H1 (cell line): Measurements from ENCODE around the gene TP73. TPM values are rescaled to one million over a fixed set of nuclear protein-coding genes. Genes with fewer than 3 reads are reported as not detected.

ENCODE experiments used
- CTCF ChIA-PET: fragments of 300-600 bp; sonication (Branson Sonifier 250); formaldehyde crosslinking; loops from one replicate; lab custom pipeline; 2021; ENCODE audit not compliant: partially characterized antibody; lab: Charles Lee
- POLR2A ChIA-PET: fragments of 300-600 bp; sonication (Branson Sonifier 250); formaldehyde crosslinking; loops from one replicate; lab custom pipeline; 2021; ENCODE audit warnings: inconsistent platforms; ENCODE audit not compliant: partially characterized antibody; lab: Charles Lee
- DNase-seq, 2 experiments: peaks; one replicate each; pipeline versions ENCODE4 v3.0.0 to v3.0.0-alpha.2; 2010 to 2022; ENCODE audit warnings: low spot score in 2 of 2, low read depth in 1 of 2, mixed read lengths in 1 of 2
- FAIRE-seq: peaks from 2 replicates; lab custom pipeline; 2011; peaks lifted over from hg19 to GRCh38; lab: Jason Lieb, UNC
- H2AFZ ChIP-seq: 2 replicates; pipeline ENCODE4 v1.8.1; 2012; ENCODE audit warnings: low read length, inconsistent platforms
- H2AK5ac ChIP-seq: 2 replicates; pipeline ENCODE4 v1.6.1; 2013; ENCODE audit warnings: low read depth, low read length
- H2BK120ac ChIP-seq: replicated peaks from 2 replicates; pipeline ENCODE3; 2013; ENCODE audit warnings: low read depth, low read length, inconsistent platforms
- H2BK12ac ChIP-seq: 2 replicates; pipeline ENCODE4 v1.6.1; 2013; ENCODE audit warnings: low read depth, low read length
- H2BK15ac ChIP-seq: 2 replicates; pipeline ENCODE4 v1.6.1; 2013; ENCODE audit warnings: low read length
- H2BK20ac ChIP-seq: 2 replicates; pipeline ENCODE4 v1.6.1; 2013; ENCODE audit warnings: low read length
- H2BK5ac ChIP-seq: 2 replicates; pipeline ENCODE4 v1.6.1; 2013; ENCODE audit warnings: low read depth, low read length
- H3K14ac ChIP-seq: 2 replicates; pipeline ENCODE4 v1.6.1; 2013; ENCODE audit warnings: inconsistent platforms; ENCODE audit not compliant: insufficient read length
- H3K18ac ChIP-seq: 2 replicates; pipeline ENCODE4 v1.6.1; 2013; ENCODE audit warnings: low read length; ENCODE audit errors: extremely low read depth
- H3K23ac ChIP-seq: 2 replicates; pipeline ENCODE4 v1.6.1; 2013; ENCODE audit warnings: inconsistent platforms; ENCODE audit not compliant: insufficient read length
- H3K23me2 ChIP-seq: 2 replicates; pipeline ENCODE4 v1.6.1; 2013; ENCODE audit warnings: low read depth, low read length
- H3K27ac ChIP-seq: 2 replicates; pipeline ENCODE4 v1.6.1; 2011; ENCODE audit warnings: low read depth, low read length, inconsistent platforms
- H3K27me3 ChIP-seq, 4 experiments: replicated peaks in 1 of 4; 1 replicate in 1 of 4; 2 replicates in 3 of 4; pipeline versions ENCODE4 v1.6.1 to v1.8.1; 2011 to 2013; ENCODE audit warnings: low read length in 3 of 4, mild to moderate bottlenecking in 3 of 4, inconsistent platforms in 2 of 4, mixed read lengths in 2 of 4, moderate library complexity in 1 of 4; ENCODE audit not compliant: control insufficient read depth in 3 of 4, insufficient read depth in 3 of 4; ENCODE audit errors: extremely low read depth in 1 of 4
- H3K36me3 ChIP-seq, 4 experiments: 2 replicates each; pipeline versions ENCODE4 v1.6.1 to v1.8.1; 2011 to 2013; ENCODE audit warnings: mild to moderate bottlenecking in 4 of 4, low read length in 3 of 4, moderate library complexity in 2 of 4, control low read depth in 1 of 4, inconsistent platforms in 1 of 4; ENCODE audit not compliant: insufficient read depth in 4 of 4, control insufficient read depth in 2 of 4
- H3K4ac ChIP-seq: replicated peaks from 2 replicates; pipeline ENCODE3; 2013; ENCODE audit warnings: low read length, low read depth, mixed read lengths, inconsistent platforms; ENCODE audit not compliant: insufficient read length
- H3K4me1 ChIP-seq, 4 experiments: replicated peaks in 1 of 4; 1 replicate in 1 of 4; 2 replicates in 3 of 4; pipeline versions ENCODE4 v1.6.1 to v1.8.1; 2011 to 2013; ENCODE audit warnings: low read length in 3 of 4, inconsistent platforms in 2 of 4, mixed read lengths in 1 of 4; ENCODE audit not compliant: insufficient read depth in 4 of 4, control insufficient read depth in 3 of 4
- H3K4me2 ChIP-seq, 2 experiments: 2 replicates each; pipeline versions ENCODE4 v1.6.1 to v1.8.1; 2011 to 2013; ENCODE audit warnings: low read depth in 2 of 2, low read length in 2 of 2, control low read depth in 1 of 2, inconsistent platforms in 1 of 2, mild to moderate bottlenecking in 1 of 2; ENCODE audit not compliant: insufficient read depth in 1 of 2
- H3K4me3 ChIP-seq, 4 experiments: fragments of 200-600, 300-600 bp in 1 of 4; sonication (generic), shearing (Covaris generic), sonication (Bioruptor Twin) in 1 of 4; 2 replicates each; pipeline versions ENCODE4 v1.5.1 to v1.8.1; 2011 to 2016; ENCODE audit warnings: low read length in 4 of 4, low read depth in 3 of 4, control low read depth in 2 of 4, inconsistent platforms in 2 of 4, mild to moderate bottlenecking in 2 of 4, mixed read lengths in 1 of 4, moderate library complexity in 1 of 4; ENCODE audit not compliant: insufficient read depth in 2 of 4; ENCODE audit errors: extremely low read depth in 1 of 4
- H3K56ac ChIP-seq: replicated peaks from 2 replicates; pipeline ENCODE3; 2013; ENCODE audit warnings: low read depth, mild to moderate bottlenecking, mixed read lengths, low read length, inconsistent platforms; ENCODE audit not compliant: insufficient read length
- H3K79me1 ChIP-seq: 2 replicates; pipeline ENCODE4 v1.6.1; 2013; ENCODE audit warnings: low read depth, low read length, control low read depth
- H3K79me2 ChIP-seq, 2 experiments: 2 replicates each; pipeline versions ENCODE4 v1.6.1 to v1.8.1; 2012 to 2013; ENCODE audit warnings: low read length in 2 of 2, mild to moderate bottlenecking in 2 of 2, inconsistent platforms in 1 of 2; ENCODE audit not compliant: insufficient read depth in 2 of 2, control insufficient read depth in 1 of 2
- H3K9ac ChIP-seq, 4 experiments: replicated peaks in 1 of 4; 1 replicate in 1 of 4; 2 replicates in 3 of 4; pipeline versions ENCODE4 v1.6.1 to v1.8.1; 2011 to 2013; ENCODE audit warnings: low read depth in 3 of 4, low read length in 3 of 4, control low read depth in 2 of 4, mild to moderate bottlenecking in 2 of 4, moderate library complexity in 2 of 4, inconsistent platforms in 1 of 4; ENCODE audit errors: extremely low read depth in 1 of 4
- H3K9me3 ChIP-seq, 2 experiments: 2 replicates each; pipeline versions ENCODE4 v1.6.1 to v1.8.1; 2012 to 2013; ENCODE audit warnings: mild to moderate bottlenecking in 2 of 2, moderate library complexity in 2 of 2, control low read depth in 1 of 2, inconsistent platforms in 1 of 2, low read depth in 1 of 2, low read length in 1 of 2, mixed read lengths in 1 of 2; ENCODE audit not compliant: insufficient read depth in 2 of 2
- H4K20me1 ChIP-seq, 2 experiments: replicated peaks in 1 of 2; 2 replicates each; pipeline versions ENCODE3 to v1.8.1; 2011 to 2013; ENCODE audit warnings: inconsistent platforms in 2 of 2, low read length in 2 of 2, mild to moderate bottlenecking in 1 of 2; ENCODE audit not compliant: insufficient read depth in 2 of 2, control insufficient read depth in 1 of 2
- H4K5ac ChIP-seq: 2 replicates; pipeline ENCODE4 v1.6.1; 2013; ENCODE audit warnings: low read length, low read depth, mixed read lengths, inconsistent platforms; ENCODE audit not compliant: insufficient read length
- H4K8ac ChIP-seq: 2 replicates; pipeline ENCODE4 v1.8.0; 2013; ENCODE audit warnings: mild to moderate bottlenecking, moderate library complexity, low read length, inconsistent platforms; ENCODE audit not compliant: insufficient read depth; ENCODE audit errors: extremely low read depth
- H4K91ac ChIP-seq: replicated peaks from 2 replicates; pipeline ENCODE3; 2013; ENCODE audit warnings: low read length, mixed read lengths, inconsistent platforms; ENCODE audit not compliant: insufficient read length
- JUN ChIP-seq: IDR thresholded peaks from 2 replicates; pipeline ENCODE4 v1.6.1; 2011; ENCODE audit warnings: low read depth, mild to moderate bottlenecking, improper control_type of control experiment, low read length
- SUZ12 ChIP-seq: fragments of 200-600 bp; sonication (generic); IDR thresholded peaks from 2 replicates; pipeline ENCODE4 v1.6.1; 2012; ENCODE audit warnings: mild to moderate bottlenecking, inconsistent platforms, low read length, moderate library complexity, mixed read lengths
- WGBS, 2 experiments: shearing (Covaris generic) in 1 of 2; methylation state at CpG; one replicate each; pipeline versions ENCODE4 v1.1.6 to v1.1.7; 2013 to 2015; ENCODE audit warnings: low lambda C conversion rate in 2 of 2, mixed read lengths in 2 of 2, inconsistent platforms in 1 of 2, low coverage in 1 of 2, missing lambda C conversion rate in 1 of 2; ENCODE audit not compliant: insufficient replicate concordance in 2 of 2, insufficient coverage in 1 of 2, insufficient read length in 1 of 2; ENCODE audit errors: extremely low coverage in 1 of 2, missing lambda C conversion rate in 1 of 2; 5-methylcytosine and 5-hydroxymethylcytosine counted together
- polyA plus RNA-seq, 7 experiments: library from polyadenylated mRNA; depleted of rRNA in 3 of 7; stranded (reverse) in 5 of 7; unstranded in 2 of 7; fragments of >200 nt in 5 of 7; fragments of 200-250 nt in 2 of 7; gene quantifications; 1 replicate in 5 of 7; 2 replicates in 1 of 7; 4 replicates in 1 of 7; pipeline versions ENCODE4 v1.2.1 to v1.2.3, GENCODE V29; 2011 to 2013; ENCODE audit warnings: missing spikeins in 2 of 7, mixed read lengths in 2 of 7
- total RNA-seq: library from RNA; stranded (reverse); fragmentation: NEBNext Ultra II Directional; extraction: Animal tissue kit (Norgen Biotek cat#: 25700); gene quantifications from 2 replicates; pipeline ENCODE4 v1.2.1, GENCODE V29; 2021

TP73 gene
- total and polyA plus RNA-seq, 2 of the 8 experiments (the other 6 are each of a cell fraction or from before 2014, with no cell fraction given) = 2.6 to 3.1 TPM

- Histone ChIP-seq H3K9ac (no peak overlapping the region; a peak in 2 of 7 replicates), H3K36me3 (no peaks in the 10 kb centered on the region), H3K4ac (no peak overlapping the region), H3K23ac (no peak overlapping the region), H2AK5ac (no peak overlapping the region), H4K91ac (no peak overlapping the region), H3K18ac (no peak overlapping the region), H2AFZ (no peak overlapping the region), H2BK120ac (no peak overlapping the region), H3K27ac (no peak overlapping the region), H3K4me1 (peaks cover 0 to 26% (median 18%) of the 10 kb centered on the region in 4 experiments; a peak in 6 of 7 replicates), H4K20me1 (peaks cover 0 to 1% of the 10 kb centered on the region in 2 experiments), H3K27me3 (peaks cover 0 to 3% (median 0%) of the 10 kb centered on the region in 4 experiments; a peak in 3 of 7 replicates), H3K79me2 (no peaks in the 10 kb centered on the region), H2BK12ac (no peak overlapping the region), H4K8ac (no peak overlapping the region), H2BK20ac (no peak overlapping the region), H3K9me3 (no peaks in the 10 kb centered on the region), H3K23me2 (peaks cover 2% of the 10 kb centered on the region; the same call in 1 of the 2 replicates), H3K79me1 (no peaks in the 10 kb centered on the region), H4K5ac (no peak overlapping the region), H3K4me2 (no peak overlapping the region), H3K14ac (no peak overlapping the region), H2BK15ac (no peak overlapping the region), H2BK5ac (no peak overlapping the region), H3K56ac (no peak overlapping the region), H3K4me3 (no peak overlapping the region)
- DNase-seq (no peak), FAIRE-seq (no peak)
- TF ChIP-seq SUZ12 (no peak), JUN (no peak)
- WGBS, 2 experiments = 75% methylated on average over 8 of the region's 9 CpGs; no CpG with 5 or more reads in 1 of the 2 experiments
- ChIA-PET CTCF (interaction anchor here (1.6 kb wide), 3 partner anchors 51 to 78 kb away, joined by 3 to 6 read pairs (median 4); no protein-coding TSS in a partner anchor), POLR2A (interaction anchor here (0.8 kb wide), 1 partner anchor 40 kb away, joined by 3 read pairs; no protein-coding TSS in a partner anchor)
These were observed 17.7 kb downstream of the TP73 start for GRCh38 chr1:3669971-3670431.
